IPS-NIHi7 (cell line): ENCODE measurements around the gene ATIC.
"Not testable (repeated sequence)": the region's sequence is repeated elsewhere in the genome, so short reads cannot be mapped to it uniquely, and the experiment has no call there.

Experiments
- DNase-seq: peaks from one replicate; pipeline ENCODE4 v3.0.0; 2012; ENCODE audit warnings: mixed read lengths; ENCODE audit errors: extremely low spot score

Gene ATIC

GRCh38 chr2:215311625-215312396, at the start of gene ATIC:
ATIC (plus strand) TSS chr2:215312059; CDS start chr2:215312143, 84 bp downstream.
- peak; percentile 95 for DNase-seq

- no peak for DNase-seq
Measured at GRCh38 chr2:215262303-215262702, 49.6 kb upstream of the ATIC start.

- no peak for DNase-seq
Measured at GRCh38 chr2:215262741-215263362, 49.0 kb upstream of the ATIC start.

DNA sequence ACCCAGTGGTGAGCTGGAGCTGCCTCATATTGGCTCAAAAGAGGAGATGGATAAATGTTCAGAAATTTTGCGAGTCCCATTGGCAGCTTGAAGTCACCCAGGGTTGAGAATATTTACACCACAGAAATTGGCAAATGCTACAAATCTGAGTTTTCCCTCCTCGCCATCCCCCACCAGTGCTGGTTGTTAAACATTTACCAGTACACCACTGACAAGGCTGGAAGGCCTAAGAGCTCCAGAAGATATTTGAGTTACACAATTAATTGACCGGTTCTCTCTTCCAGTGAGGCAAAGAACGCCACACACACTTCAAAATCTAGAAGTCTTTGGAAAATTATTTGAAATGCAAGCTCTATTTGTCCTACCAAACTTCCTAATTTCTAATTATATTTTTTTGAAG, 47.5 kb upstream of the ATIC start:
- no peak for DNase-seq

DNA sequence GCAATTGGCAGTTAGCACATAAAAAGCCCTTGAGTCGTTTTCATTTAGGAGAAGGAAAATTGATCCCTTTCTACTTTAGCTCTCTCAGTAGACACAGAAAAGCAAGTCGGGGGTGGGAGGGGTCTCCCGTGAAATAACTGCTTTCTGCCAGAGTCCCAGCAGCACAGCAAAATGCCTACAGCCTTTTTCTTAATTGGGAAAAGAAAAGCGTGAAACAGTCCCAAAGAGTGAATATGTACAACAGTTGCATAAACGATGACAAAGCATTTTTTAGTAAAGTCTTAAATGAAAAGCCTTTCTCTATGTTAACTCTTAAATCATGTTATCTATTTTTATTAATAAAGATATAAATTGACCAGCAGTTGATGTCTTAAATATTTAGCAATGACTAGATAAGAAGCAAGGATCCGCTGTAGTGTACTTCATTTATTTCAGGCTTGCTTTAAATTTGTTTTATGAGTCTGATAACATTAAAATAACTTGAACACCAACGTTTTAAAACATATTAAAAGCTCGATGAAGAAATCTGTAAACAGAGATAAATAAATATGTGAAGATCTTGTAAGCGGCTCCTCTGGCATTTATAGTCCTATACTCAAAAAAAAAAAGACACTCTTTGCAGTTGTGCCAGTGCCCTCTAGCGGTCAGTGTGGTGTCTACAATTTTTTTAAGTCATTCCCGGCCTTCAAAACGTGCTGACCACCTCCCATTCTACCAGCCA, 42.3 kb upstream of the ATIC start:
- DNase-seq: peak; percentile 67

GRCh38 chr2:215270118-215270451, 41.8 kb upstream of the ATIC start:
- no peak for DNase-seq

DNA sequence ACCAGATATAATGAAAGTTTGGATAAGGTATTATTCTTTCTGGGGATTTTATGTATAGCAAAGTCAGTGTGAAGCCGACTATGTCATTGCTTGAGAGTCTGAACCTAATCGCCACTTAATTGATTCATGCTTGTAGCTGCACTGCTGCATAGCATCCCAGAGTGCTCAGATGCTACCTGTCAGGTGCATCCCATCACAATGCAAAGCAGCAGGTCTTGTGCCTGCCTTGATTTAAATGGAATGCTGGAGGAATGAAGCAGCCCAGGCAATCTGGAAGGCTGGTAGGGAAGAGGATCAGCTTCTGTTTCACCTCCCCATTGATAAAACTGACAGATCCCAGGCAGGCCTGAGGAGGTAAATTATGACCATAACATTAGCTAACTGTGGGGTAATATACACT, 40.4 kb upstream of the ATIC start:
- DNase-seq: peak; percentile 36

GRCh38 chr2:215272918-215273317, 38.9 kb upstream of the ATIC start:
- no peak for DNase-seq

DNA sequence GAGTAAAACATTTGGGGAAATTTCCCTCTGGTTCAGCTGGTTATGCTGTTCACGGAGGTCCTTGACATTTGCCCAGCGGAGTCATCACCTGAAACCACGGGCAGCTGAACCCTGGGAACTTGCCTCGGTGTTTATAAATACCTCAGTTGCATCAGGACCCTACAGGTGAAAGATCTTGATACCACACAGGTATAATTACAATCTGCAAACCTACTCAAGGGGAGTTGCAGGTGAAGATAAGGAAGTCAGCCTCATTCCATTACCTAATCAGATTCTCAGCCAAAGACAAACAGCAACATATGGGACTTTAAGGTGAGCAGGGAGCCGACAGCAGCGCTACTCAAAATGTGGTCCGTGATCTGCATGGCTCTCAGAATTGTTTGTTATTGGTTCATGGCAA, 37.0 kb upstream of the ATIC start:
- no peak for DNase-seq

DNA sequence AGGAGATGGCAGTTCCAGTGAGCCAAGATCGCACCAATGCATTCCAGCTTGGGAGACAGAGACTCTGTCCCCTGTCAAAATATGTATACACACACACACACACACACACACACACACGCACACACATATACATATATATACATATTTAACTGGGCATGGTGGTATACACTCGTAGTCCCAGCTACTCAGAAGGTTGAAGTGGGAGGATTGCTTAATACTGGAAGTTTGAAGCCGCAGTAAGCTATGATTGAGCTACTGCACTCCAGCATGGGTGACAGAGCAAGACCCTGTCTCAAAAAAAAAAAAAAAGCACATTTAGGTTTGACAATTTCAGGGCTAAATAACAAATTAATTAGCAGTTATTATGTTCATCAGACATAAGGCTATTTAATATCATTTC, 36.0 kb upstream of the ATIC start:
- no peak for DNase-seq

GRCh38 chr2:215277944-215278343, 33.9 kb upstream of the ATIC start:
- DNase-seq: no peak

DNA sequence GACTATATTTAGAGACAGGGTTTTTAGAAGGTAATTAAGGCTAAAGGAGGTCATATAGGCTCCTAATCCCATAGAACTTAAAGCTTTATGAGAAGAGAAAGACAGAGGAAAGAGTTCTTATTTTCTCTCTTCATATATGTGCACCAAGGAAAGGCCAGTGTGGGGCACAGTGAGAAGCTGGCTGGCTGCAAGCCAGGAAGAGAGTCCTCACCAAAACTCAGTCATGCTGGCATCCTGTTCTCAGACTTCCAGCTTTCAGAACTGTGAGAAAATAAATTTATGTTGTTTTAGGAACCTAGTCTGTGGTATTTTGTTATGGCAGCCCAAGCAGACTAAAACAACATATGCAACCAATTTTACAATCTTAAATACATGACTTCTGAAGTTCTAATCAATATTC, 31.5 kb upstream of the ATIC start:
- no peak for DNase-seq

DNA sequence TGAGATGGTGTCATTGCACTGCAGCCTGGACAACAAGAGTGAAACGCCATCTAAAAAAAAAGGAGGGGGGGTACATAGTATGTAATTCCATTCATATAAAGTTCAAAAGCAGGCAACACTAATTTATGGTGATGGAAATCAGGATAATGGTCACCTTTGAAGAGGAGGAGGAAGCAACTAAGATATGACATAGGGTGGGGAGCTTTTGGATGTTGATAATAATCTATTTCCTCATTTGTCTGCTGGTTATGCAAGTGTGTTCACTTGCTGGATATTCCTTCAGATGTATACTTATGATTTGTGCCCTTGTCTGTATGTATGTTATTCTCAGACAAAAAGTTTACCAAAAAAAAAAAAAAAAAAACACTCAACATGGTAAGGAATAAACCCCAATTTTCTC, 28.6 kb upstream of the ATIC start:
- DNase-seq: no peak

DNA sequence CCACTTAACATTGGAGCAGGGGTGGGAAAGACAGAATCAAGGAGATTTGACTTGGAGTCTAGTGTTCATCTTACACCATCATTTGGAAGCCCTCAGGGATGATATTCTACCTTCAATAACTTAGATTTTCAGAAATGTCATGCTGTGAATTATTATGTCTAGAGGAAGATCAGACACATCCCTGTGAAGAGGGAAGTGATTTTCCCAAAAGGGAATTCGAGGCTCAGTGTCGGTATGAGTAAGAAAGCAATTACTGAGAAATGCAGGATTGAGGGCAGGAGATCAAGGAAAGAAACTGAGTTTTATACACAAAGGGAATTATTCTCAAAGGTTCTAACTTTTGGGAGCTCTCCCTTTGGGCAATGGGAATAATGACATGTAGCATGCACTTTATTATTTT, 25.6 kb upstream of the ATIC start:
- DNase-seq: no peak

DNA sequence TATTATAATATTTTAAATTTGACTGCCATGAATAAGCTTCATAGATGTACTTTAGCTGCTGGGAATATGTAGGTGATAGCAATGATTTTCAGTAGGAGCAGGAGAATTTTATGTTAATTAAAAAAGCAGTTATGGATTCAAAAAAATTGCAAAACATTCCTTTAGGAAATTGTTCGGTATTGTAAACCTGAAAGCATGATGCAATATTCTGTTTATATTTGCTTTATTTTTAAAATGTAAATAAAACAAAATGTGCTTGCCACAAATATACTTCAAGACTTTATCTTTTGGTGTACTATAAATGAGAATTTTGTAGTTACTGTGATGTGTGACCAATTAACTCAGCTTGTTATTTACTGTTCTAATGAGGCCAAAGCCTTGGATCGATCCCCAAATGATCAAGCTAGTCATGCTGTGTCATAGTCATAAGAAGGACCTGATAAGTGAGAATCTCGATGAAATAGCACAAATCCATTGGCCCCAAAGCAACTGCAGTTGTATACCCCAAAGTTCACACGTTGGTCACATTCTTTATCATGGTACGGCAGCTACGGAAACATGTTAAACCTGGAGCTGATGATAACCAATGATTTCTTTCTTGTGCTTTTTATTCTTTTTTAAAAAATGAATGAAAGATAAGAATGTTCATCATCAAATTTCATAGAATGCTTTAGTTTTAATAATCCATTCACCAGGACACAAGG, 23.6 kb upstream of the ATIC start:
- no peak for DNase-seq

- no peak for DNase-seq
Measured at GRCh38 chr2:215290980-215291599, 20.8 kb upstream of the ATIC start.

DNA sequence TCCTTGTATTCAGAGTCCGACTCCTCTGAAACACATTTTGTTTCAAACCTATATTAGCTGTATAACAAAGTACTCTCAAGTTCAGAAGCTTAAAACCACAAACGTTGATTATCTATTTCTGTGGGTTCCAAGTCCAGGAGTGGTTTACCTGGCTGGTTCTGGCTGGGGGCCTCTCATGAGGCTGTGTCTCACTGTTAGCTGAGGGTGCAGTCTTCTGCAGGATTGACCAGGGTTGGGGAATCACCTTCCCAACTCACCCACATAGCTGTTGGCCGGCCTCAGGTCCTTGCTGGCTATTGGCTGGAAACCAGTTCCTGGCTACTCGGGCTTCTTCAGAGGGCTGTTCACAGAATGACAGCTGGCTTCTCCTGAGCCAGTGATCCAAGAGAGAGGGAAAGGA, 18.0 kb upstream of the ATIC start:
- DNase-seq: no peak

- DNase-seq: no peak
Measured at GRCh38 chr2:215299337-215299859, 12.5 kb upstream of the ATIC start.

DNA sequence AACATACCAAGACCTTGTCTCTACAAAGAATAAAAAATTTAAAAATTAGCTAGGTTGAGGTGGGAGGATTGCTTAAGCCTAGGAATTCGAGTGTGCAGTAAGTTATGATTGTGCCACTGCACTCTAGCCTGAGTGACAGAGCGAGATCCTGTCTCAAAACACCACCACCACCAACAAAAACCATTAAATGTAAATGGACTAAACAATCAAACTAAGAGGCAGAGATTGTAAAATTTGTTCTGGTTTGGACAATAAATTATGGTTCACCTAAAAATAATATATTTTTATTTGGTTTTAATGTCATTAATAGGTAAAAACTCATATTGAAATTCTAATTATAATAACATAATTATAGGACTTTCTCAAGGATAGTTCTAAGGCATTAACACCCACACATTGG, 9.9 kb upstream of the ATIC start:
- no peak for DNase-seq

GRCh38 chr2:215311259-215311624, 617 bp upstream of the ATIC start:
- not testable (repeated sequence) for DNase-seq

DNA sequence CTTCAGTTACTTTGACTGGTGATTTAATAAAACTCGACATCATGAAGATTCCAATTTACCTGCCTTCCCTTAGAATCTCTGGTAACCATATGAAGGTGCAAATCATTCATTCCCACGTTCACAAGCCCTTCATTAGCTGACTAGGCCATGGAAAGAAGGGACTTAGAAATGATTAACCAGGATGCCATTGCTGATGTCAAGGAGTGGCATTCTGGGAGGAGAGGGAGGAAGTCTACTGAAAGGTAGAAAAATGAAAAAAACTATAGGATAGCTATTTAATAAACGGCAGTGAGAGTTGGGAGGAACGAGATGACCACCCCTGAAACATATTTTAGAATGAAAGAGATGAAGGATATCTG, 1.4 kb downstream of the ATIC start:
- DNase-seq: no peak

DNA sequence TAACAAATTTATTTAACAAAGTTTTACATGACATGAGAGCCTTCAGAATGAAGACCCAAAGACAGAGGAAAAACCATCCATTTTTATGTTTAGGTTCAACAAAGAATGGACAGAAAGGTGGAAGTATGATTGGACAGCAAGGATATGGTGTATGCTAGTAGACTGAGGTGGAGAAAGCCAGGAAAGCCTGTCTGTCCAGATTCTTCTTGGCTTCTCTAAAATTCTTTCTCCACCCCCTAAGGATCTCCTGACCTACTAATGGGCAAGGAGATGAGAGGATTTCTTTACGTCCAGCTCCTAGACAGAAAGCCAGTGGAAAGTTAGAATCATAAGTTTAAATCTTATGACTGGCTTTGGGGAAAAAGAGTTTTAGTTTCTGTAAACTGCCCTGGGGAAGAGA, 3.0 kb downstream of the ATIC start:
- DNase-seq: no peak
